SK-N-SH (cell line): ENCODE data around the gene SLIT2. TPM values are rescaled to one million over a fixed set of nuclear protein-coding genes. Genes with fewer than 3 reads are reported as not detected.
A peak's percentile ranks its signal among the peaks of the same experiment; 100 is the strongest.

ENCODE experiments used
- CTCF ChIA-PET: fragments of 300-600, 350-600 bp; formaldehyde crosslinking; extraction: SDS; loops from one replicate; lab custom pipeline; 2021; lab: Yijun Ruan, JAX
- POLR2A ChIA-PET: fragments of 350-600 bp; sonication (Branson Sonifier 250); formaldehyde crosslinking; extraction: SDS; loops from one replicate; lab custom pipeline; 2020; ENCODE audit warnings: antibody characterized with exemption, inconsistent platforms; lab: Yijun Ruan, JAX
- DNase-seq: peaks from one replicate; pipeline ENCODE4 v3.0.0; 2012
- H2AFZ ChIP-seq: fragments of 200-600 bp; sonication (generic); 2 replicates; pipeline ENCODE4 v1.8.1; 2016; ENCODE audit warnings: antibody characterized with exemption, mild to moderate bottlenecking, low read depth
- H3F3A ChIP-seq: fragments of 200-600 bp; sonication (generic); replicated peaks from 2 replicates; pipeline ENCODE3; 2016; ENCODE audit warnings: antibody characterized with exemption, mild to moderate bottlenecking; ENCODE audit not compliant: insufficient read depth
- H3K27ac ChIP-seq, 2 experiments: fragments of 200-500 bp in 1 of 2; fragments of 200-600 bp in 1 of 2; sonication (Bioruptor generic) in 1 of 2; sonication (generic), shearing (Covaris generic) in 1 of 2; 2 replicates each; pipeline versions ENCODE4 v1.5.1 to v1.6.1; 2014 to 2016; ENCODE audit warnings: low read depth in 2 of 2, inconsistent platforms in 1 of 2, low read length in 1 of 2, mild to moderate bottlenecking in 1 of 2, mixed read lengths in 1 of 2
- H3K27me3 ChIP-seq: fragments of 200-600 bp; sonication (generic), shearing (Covaris generic); 2 replicates; pipeline ENCODE4 v1.6.1; 2016; ENCODE audit warnings: mixed run types; ENCODE audit not compliant: insufficient read depth
- H3K36me3 ChIP-seq, 2 experiments: fragments of 200-500 bp in 1 of 2; fragments of 200-600 bp in 1 of 2; sonication (Bioruptor generic) in 1 of 2; sonication (generic) in 1 of 2; replicated peaks in 1 of 2; 2 replicates each; pipeline versions ENCODE3 to v1.5.1; 2014 to 2016; ENCODE audit warnings: low read length in 1 of 2, mild to moderate bottlenecking in 1 of 2; ENCODE audit not compliant: insufficient read depth in 2 of 2, control insufficient read depth in 1 of 2
- H3K4me1 ChIP-seq, 2 experiments: fragments of 200-500 bp in 1 of 2; fragments of 200-600 bp in 1 of 2; sonication (Bioruptor generic) in 1 of 2; sonication (generic), shearing (Covaris generic) in 1 of 2; 2 replicates each; pipeline versions ENCODE4 v1.5.1 to v1.6.1; 2014 to 2016; ENCODE audit warnings: low read depth in 1 of 2, low read length in 1 of 2, mixed run types in 1 of 2; ENCODE audit not compliant: insufficient read depth in 2 of 2, control insufficient read depth in 1 of 2
- H3K4me2 ChIP-seq: fragments of 200-600 bp; sonication (generic), shearing (Covaris generic); 2 replicates; pipeline ENCODE4 v1.6.1; 2017; ENCODE audit warnings: mixed run types
- H3K4me3 ChIP-seq, 2 experiments: fragments of 200-500 bp in 1 of 2; fragments of 200-600 bp in 1 of 2; sonication (Bioruptor generic) in 1 of 2; sonication (generic), shearing (Covaris generic) in 1 of 2; 2 replicates each; pipeline versions ENCODE4 v1.5.1 to v1.8.1; 2014 to 2016; ENCODE audit warnings: low read depth in 2 of 2, inconsistent platforms in 1 of 2, low read length in 1 of 2, mild to moderate bottlenecking in 1 of 2, mixed read lengths in 1 of 2, moderate library complexity in 1 of 2
- H3K79me2 ChIP-seq: fragments of 200-600 bp; sonication (generic); 2 replicates; pipeline ENCODE4 v1.8.1; 2017; ENCODE audit warnings: mild to moderate bottlenecking; ENCODE audit not compliant: insufficient read depth
- H3K9ac ChIP-seq: fragments of 200-600 bp; sonication (generic); 2 replicates; pipeline ENCODE4 v1.6.1; 2017; ENCODE audit warnings: mixed run types
- H3K9me2 ChIP-seq: fragments of 200-600 bp; sonication (generic); 2 replicates; pipeline ENCODE4 v1.6.1; 2017; ENCODE audit warnings: mixed run types
- H3K9me3 ChIP-seq: fragments of 200-600 bp; sonication (generic); 2 replicates; pipeline ENCODE4 v1.6.1; 2017; ENCODE audit warnings: mixed run types, mild to moderate bottlenecking, moderate library complexity
- H4K20me1 ChIP-seq: fragments of 200-600 bp; sonication (generic); 2 replicates; pipeline ENCODE4 v1.6.1; 2017; ENCODE audit warnings: mild to moderate bottlenecking, mixed run types; ENCODE audit not compliant: insufficient read depth
- ELF1 ChIP-seq: IDR thresholded peaks from 2 replicates; pipeline ENCODE4 v1.4.0; 2012
- EP300 ChIP-seq, 2 experiments: IDR thresholded peaks; 2 replicates each; pipeline versions ENCODE4 v1.4.0 to v1.6.1; 2012; ENCODE audit warnings: borderline replicate concordance in 1 of 2, low read depth in 1 of 2, low read length in 1 of 2
- EZH2phosphoT487 ChIP-seq: fragments of 200-600 bp; sonication (generic); IDR thresholded peaks from 2 replicates; pipeline ENCODE4 v1.6.1; 2017; ENCODE audit warnings: low read depth, mixed run types, mild to moderate bottlenecking, antibody characterized with exemption, moderate library complexity, borderline replicate concordance
- FOSL2 ChIP-seq: IDR thresholded peaks from 2 replicates; pipeline ENCODE4 v1.4.0; 2012; ENCODE audit warnings: low read depth, mild to moderate bottlenecking, moderate library complexity, borderline replicate concordance
- FOXJ3 ChIP-seq: sonication (generic); formaldehyde crosslinking; IDR thresholded peaks from 2 replicates; pipeline ENCODE4 v1.5.1; 2020; ENCODE audit warnings: mild to moderate bottlenecking, missing genetic modification reagents
- FOXM1 ChIP-seq: IDR thresholded peaks from 2 replicates; pipeline ENCODE4 v1.4.0; 2012; ENCODE audit warnings: low read depth, mild to moderate bottlenecking
- GABPA ChIP-seq: IDR thresholded peaks from 2 replicates; pipeline ENCODE4 v1.4.0; 2012; ENCODE audit warnings: low read depth, mild to moderate bottlenecking
- GATA2 ChIP-seq: sonication (generic); formaldehyde crosslinking; IDR thresholded peaks from 2 replicates; pipeline ENCODE4 v1.5.0; 2020; ENCODE audit warnings: mild to moderate bottlenecking, missing genetic modification reagents
- JUND ChIP-seq: IDR thresholded peaks from 2 replicates; pipeline ENCODE4 v1.4.0; 2012
- MAX ChIP-seq: IDR thresholded peaks from 2 replicates; pipeline ENCODE4 v1.4.0; 2012; ENCODE audit warnings: low read depth
- MEF2A ChIP-seq: IDR thresholded peaks from 2 replicates; pipeline ENCODE4 v1.4.0; 2012; ENCODE audit warnings: low read depth, borderline replicate concordance
- NFIC ChIP-seq: IDR thresholded peaks from 2 replicates; pipeline ENCODE4 v1.4.0; 2012; ENCODE audit warnings: borderline replicate concordance
- RAD21 ChIP-seq: IDR thresholded peaks from 2 replicates; pipeline ENCODE4 v1.6.1; 2012; ENCODE audit warnings: mild to moderate bottlenecking, low read length
- RCOR1 ChIP-seq: fragments of 150-350 bp; IDR thresholded peaks from 2 replicates; pipeline ENCODE4 v1.6.1; 2017; ENCODE audit warnings: antibody characterized with exemption, low read length
- REST ChIP-seq: IDR thresholded peaks from 2 replicates; pipeline ENCODE4 v1.6.1; 2012; ENCODE audit warnings: mild to moderate bottlenecking, low read depth, low read length, moderate library complexity
- SIN3A ChIP-seq: IDR thresholded peaks from 2 replicates; pipeline ENCODE4 v1.6.1; 2012; ENCODE audit warnings: low read depth, mild to moderate bottlenecking, low read length, moderate library complexity, borderline replicate concordance
- TAF1 ChIP-seq: IDR thresholded peaks from 2 replicates; pipeline ENCODE4 v1.6.1; 2012; ENCODE audit warnings: low read depth, mild to moderate bottlenecking, low read length, moderate library complexity, borderline replicate concordance
- TCF12 ChIP-seq: IDR thresholded peaks from 2 replicates; pipeline ENCODE4 v1.4.0; 2012
- TEAD4 ChIP-seq: IDR thresholded peaks from 2 replicates; pipeline ENCODE4 v1.4.0; 2012; ENCODE audit warnings: mild to moderate bottlenecking, borderline replicate concordance; ENCODE audit not compliant: insufficient read depth
- USF2 ChIP-seq: fragments of 150-350 bp; IDR thresholded peaks from 2 replicates; pipeline ENCODE4 v1.6.1; 2017; ENCODE audit warnings: antibody characterized with exemption, low read length, low read depth, borderline replicate concordance
- ZBTB33 ChIP-seq: IDR thresholded peaks from 2 replicates; pipeline ENCODE4 v1.4.0; 2012; ENCODE audit warnings: low read depth, borderline replicate concordance
- WGBS: methylation state at CpG from one replicate; pipeline ENCODE4 v1.1.6; 2017; ENCODE audit warnings: low lambda C conversion rate; 5-methylcytosine and 5-hydroxymethylcytosine counted together
- polyA plus RNA-seq, 3 experiments: library from polyadenylated mRNA; depleted of rRNA; stranded (reverse); fragments of >200 nt; gene quantifications; 2 replicates each; pipeline ENCODE4 v1.2.3, GENCODE V29; 2012

Gene SLIT2
- polyA plus RNA-seq, 1 of the 3 experiments (the other 2 are of a cell fraction), result 68.7 TPM

- peaks cover 59% of the 10 kb centered on the region for H3K79me2 ChIP-seq
- TF ChIP-seq SIN3A, result no peak
- no peak for TF ChIP-seq FOSL2
- no peak for TF ChIP-seq GATA2 (CRISPR knock-in tag)
- no peak for TF ChIP-seq RCOR1
- TF ChIP-seq NFIC, result no peak
- no peak for TF ChIP-seq EZH2phosphoT487
- no peak for TF ChIP-seq ELF1
- TF ChIP-seq FOXM1, result no peak
- no peak for TF ChIP-seq USF2
- TF ChIP-seq TEAD4, result no peak
- TF ChIP-seq EP300 (IDR thresholded peaks at IDR 0.05; ENCODE audit: borderline replicate concordance in 1 of 2, low read depth in 1 of 2, low read length in 1 of 2), result no peak
- no peak for TF ChIP-seq FOXJ3 (CRISPR knock-in tag)
- TF ChIP-seq MAX, result peak; percentile 21; the same call in 1 of the 2 replicates
- no peak for TF ChIP-seq JUND
- TF ChIP-seq GABPA, result no peak
- no peak for TF ChIP-seq MEF2A
- peak; percentile 49; the same call in 1 of the 2 replicates for TF ChIP-seq TAF1
- TF ChIP-seq TCF12, result no peak
- TF ChIP-seq, all 33 proteins: peak for 2
- Histone ChIP-seq H3K27ac (peak overlapping the region; percentile 39 to 74), H3F3A (peaks cover 37% of the 10 kb centered on the region), H3K9me2 (no peaks in the 10 kb centered on the region), H3K4me2 (peak overlapping the region; percentile 98), H3K36me3 (peaks cover 6 to 11% of the 10 kb centered on the region in 2 experiments), H3K4me3 (peak overlapping the region; percentile 78 to 96), H3K9ac (peak overlapping the region; percentile 74), H4K20me1 (peaks cover 57% of the 10 kb centered on the region), H3K27me3 (no peaks in the 10 kb centered on the region), H2AFZ (peak overlapping the region; percentile 48; the same call in 1 of the 2 replicates), H3K4me1 (peaks cover 18 to 26% of the 10 kb centered on the region in 2 experiments), H3K9me3 (no peaks in the 10 kb centered on the region)
- ChIA-PET POLR2A (no interaction called here), CTCF (interaction anchor here (0.6 to 1.1 kb wide), 5 partner anchors 19 to 817 kb away, joined by 3 read pairs; no protein-coding TSS in a partner anchor)
- peak; percentile 55 for DNase-seq
- WGBS, result 7% methylated on average over 28 of the region's 55 CpGs
Measured at GRCh38 chr4:20252656-20253282, 1.1 kb downstream of the SLIT2 start.

GRCh38 chr4:20253283-20253734 is 1.6 kb downstream of the SLIT2 start:
- H2AFZ ChIP-seq, result peak overlapping the region; percentile 48; the same call in 1 of the 2 replicates
- no peak for DNase-seq
- H4K20me1 ChIP-seq, result peaks cover 58% of the 10 kb centered on the region
- H3K4me3 ChIP-seq, result peak overlapping the region; percentile 78 to 96
- H3K9me3 ChIP-seq, result no peaks in the 10 kb centered on the region
- H3K79me2 ChIP-seq, result peaks cover 65% of the 10 kb centered on the region
- H3K4me1 ChIP-seq, result peaks cover 16 to 26% of the 10 kb centered on the region in 2 experiments
- no peaks in the 10 kb centered on the region for H3K27me3 ChIP-seq
- peak overlapping the region; percentile 22 to 74; a peak in 1 of 4 replicates for H3K27ac ChIP-seq
- POLR2A ChIA-PET, result no interaction called here
- CTCF ChIA-PET, result interaction anchor here (0.8 to 1.1 kb wide), 3 partner anchors 13 to 818 kb away, joined by 3 to 4 read pairs (median 3); no protein-coding TSS in a partner anchor
- H3F3A ChIP-seq, result peaks cover 41% of the 10 kb centered on the region
- H3K9ac ChIP-seq, result peak overlapping the region; percentile 74
- WGBS, result 8% methylated on average over 14 of the region's 21 CpGs
- H3K36me3 ChIP-seq, result peaks cover 6 to 16% of the 10 kb centered on the region in 2 experiments
- no peaks in the 10 kb centered on the region for H3K9me2 ChIP-seq
- peak overlapping the region; percentile 98 for H3K4me2 ChIP-seq
- TF ChIP-seq SIN3A, result no peak
- TF ChIP-seq FOXJ3 (CRISPR knock-in tag), result no peak
- no peak for TF ChIP-seq RAD21
- no peak for TF ChIP-seq GABPA
- TF ChIP-seq REST, result no peak
- no peak for TF ChIP-seq ZBTB33
- TF ChIP-seq JUND, result no peak
